GM19372 (cell line): ENCODE results near the gene SMPD2.
"Not testable (repeated sequence)": the region's sequence is repeated elsewhere in the genome, so short reads cannot be mapped to it uniquely, and the experiment has no call there.

Source experiments
- ATAC-seq: cut with Tn5 transposase; IDR thresholded peaks from one replicate; pipeline ENCODE4 v1.9.1; 2021; ENCODE audit warnings: mild to moderate bottlenecking, low read depth, moderate library complexity; ENCODE audit not compliant: unreplicated experiment

The SMPD2 gene

DNA sequence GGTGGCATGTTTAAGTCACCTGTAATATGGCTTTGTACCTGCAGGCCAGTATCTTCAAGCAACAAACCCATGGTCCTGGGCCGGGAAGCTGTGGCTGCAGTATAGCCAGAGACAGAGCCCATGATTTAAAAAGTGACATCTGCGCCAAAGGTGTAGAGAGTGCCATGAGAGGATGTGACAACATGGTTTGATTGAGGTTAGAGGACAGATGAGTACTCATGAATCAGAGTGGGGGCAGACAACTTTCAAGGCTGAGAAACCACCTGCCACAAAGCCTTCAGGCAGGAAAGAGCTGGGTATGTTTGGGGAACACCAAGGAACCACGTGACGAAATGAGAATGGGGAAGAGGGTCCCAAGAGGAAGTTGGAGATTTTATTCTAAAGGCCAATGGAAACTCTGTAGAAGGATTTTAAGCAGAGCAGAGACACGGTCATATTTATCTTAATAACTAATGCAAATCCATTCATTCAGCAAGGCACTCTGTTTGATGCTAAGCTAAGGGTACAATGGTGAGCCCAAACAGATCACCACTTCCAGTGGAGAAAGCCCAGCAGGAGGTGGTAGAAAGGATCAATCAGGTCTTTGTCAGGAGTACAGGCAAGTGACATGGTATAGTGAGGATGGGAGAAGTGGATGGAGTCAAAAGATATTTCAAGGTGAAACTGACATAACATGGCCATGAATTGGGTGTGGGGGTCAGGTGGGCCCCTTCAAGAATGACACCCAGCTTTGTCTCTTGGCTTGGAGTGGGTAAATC, 18.4 kb downstream of the SMPD2 start:
- ATAC-seq = peak; percentile 27

- no peak for ATAC-seq
Measured at GRCh38 chr6:109460161-109460829, 19.8 kb downstream of the SMPD2 start.

- ATAC-seq = not testable (repeated sequence)
Measured at GRCh38 chr6:109461205-109461604, 20.7 kb downstream of the SMPD2 start.

DNA sequence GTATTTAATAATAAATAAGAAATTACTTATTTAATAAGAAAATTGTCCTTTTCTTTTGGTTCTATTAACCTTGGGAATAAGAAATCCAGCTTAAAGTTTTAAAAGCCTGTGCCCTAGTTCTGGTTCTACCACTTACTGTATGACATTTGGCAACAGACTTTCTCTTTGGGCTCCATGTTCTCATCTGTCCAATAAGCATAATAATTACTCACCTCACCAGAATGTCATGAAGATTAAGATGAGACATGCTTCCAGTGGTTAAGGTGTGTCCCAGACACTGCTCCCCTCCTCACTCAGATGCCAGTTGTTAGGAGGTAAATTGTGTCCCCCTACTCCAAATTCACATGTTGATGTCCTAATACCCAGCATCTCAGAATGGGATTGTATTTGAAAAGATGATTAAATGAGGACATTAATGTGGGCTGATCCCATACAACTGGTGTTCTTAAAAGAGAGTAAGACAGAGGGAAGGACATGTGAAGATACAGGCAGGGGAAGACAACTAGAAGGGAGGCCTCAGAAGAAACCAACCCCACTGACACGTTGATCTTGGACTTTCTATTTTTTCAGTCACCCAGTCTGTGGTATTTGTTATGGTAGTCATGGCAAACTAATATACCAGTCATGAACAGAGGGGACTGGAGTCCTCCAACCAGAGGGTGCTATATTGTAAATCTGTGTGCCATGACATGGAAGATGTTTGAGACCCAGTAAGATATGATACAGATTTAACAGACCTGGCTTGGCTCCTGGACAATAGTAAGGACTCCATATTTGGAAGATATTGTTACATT, 21.4 kb downstream of the SMPD2 start:
- ATAC-seq = no peak

GRCh38 chr6:109465772-109466171, 25.2 kb downstream of the SMPD2 start:
- no peak for ATAC-seq

DNA sequence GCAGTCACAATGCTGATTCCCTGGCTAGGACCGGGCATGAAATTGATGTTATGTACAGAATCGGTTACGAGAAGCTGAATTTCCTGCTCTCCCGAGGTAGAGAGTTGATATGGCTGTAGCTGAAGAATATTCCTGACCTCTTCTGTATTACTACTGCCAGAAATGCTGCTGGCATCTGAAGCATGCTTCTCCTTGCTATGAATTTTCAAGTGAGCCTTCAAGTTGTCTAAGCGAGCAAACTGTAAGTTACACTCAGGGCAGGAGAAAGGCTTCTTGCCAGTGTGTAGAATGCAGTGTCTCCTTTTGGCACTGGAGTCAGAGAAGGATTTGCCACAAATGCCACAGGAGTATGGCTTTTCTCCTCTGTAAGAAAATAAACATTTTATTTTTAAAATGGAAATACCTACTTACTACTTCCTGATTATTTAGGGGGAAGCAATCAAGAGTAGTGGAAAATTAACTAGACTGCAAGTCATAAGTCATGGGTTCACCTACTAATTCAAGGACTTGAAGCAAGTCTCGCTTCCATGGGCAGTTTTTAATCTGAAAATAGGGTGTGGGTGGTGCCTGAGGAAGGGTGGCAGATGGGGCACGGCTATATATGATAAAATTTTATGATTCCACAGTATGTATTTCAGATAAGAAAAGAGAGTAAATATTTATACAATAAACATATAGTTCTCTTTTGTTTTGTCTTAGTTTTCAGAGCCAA, 25.8 kb downstream of the SMPD2 start:
- no peak for ATAC-seq

DNA sequence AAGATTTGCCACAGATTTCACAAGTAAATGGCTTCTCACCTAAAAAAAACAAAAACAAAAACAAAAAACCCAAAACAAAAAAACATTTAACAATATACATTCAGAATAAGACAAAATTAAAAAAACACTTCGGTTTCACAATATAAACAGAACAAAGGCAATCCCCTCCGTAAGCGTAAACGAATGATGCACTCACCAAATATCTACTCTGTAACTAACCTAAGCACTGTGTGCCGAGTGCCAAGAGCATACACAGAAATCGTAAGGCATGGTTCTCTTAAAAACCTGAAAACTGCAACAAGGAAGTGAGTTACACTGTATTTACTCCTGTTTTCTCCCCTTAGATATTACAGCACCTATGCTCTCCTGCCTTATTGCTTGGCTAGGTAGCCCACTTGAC, 27.2 kb downstream of the SMPD2 start:
- ATAC-seq = no peak

- no peak for ATAC-seq
Measured at GRCh38 chr6:109469591-109470189, 29.2 kb downstream of the SMPD2 start.

DNA sequence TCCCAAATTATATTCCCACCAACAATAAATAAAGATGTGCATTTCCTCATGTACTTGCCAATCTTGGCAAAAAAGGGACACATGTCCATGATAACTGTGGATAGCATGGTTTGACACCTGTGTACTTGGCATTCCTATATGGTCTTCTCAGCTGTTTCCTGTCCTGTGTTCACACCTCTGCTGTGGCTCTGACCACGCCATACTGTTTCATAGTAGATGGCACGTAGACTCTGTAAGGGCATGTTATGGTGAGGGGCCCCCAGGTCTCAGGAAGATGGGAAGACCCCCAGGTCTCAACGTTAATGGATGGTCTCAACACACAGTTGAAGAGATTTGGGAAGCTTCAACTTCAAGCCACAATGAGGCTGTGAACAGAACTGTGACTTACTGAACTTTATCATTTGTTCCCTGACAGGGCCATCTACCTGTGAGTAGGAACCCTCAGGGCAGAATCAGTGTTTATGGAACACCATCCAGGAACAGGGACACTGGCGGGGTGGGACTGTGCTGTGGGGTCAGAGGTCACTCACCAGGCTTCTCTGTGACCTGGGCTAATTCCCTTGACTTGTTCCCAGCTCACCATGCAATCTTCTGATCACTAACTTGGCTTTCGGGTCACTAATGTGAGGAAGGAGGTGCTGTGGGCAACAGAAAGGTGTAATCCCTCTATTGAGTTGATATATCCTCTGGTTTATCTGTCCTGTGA, 30.7 kb downstream of the SMPD2 start:
- ATAC-seq = no peak

DNA sequence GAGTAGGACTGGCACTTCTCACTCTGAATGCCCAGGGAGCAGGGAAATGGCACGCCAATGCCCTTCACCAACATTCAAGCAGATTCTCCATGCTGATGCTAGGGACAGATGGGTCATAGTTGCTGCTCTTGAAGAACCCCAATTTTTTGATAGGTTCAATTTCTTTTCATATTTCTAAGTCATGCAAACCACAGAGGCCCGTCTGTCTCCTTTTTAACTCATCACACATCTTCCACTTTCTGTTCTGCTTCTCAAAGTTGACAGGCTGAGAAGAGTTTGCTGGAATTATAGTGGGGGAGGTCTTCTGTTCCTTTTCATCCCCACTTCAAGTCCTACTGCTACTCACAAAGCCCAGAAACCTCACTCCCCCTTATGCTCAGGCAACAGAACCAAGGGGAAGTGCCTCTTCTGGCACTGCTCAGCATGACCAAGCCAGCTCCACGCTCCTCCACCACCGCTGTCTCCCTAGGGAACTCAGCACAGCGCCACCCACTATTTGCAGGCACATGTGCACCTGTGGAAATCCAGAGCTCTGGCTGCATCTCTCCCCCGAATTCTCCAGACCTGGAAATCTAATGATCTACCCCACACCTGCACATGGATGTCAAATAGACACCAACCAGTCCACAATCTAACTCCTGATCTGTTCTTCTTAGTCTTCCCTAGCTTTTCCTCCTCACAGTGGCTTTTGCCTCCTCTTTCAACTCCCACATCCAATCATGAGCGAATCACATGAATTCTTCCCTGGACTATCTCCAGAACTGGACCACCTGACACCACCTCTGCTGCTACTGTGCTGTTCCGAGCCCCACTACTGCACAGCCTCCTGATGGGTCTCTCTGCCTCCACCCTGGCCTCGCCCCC, 31.8 kb downstream of the SMPD2 start:
- peak; percentile 46 for ATAC-seq

DNA sequence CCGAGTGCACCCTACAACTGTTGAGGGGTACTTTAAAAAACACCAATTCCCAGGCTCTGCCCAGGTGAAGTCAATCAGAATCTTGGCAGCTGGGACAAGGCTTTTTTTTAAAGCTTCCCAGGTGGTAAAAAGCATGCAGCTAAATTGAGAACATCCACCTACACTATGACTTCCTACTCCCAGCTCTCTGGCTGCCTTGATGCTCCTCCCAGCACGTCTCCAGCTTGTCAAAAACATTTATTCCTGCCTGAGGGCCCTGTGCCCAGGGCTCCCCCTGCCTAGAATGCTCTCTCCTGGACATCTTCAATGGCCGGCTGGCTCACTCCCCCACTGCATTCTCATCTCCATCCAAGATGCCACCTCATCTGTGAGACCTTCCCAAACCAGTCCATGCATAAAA, 32.6 kb downstream of the SMPD2 start:
- ATAC-seq = no peak

DNA sequence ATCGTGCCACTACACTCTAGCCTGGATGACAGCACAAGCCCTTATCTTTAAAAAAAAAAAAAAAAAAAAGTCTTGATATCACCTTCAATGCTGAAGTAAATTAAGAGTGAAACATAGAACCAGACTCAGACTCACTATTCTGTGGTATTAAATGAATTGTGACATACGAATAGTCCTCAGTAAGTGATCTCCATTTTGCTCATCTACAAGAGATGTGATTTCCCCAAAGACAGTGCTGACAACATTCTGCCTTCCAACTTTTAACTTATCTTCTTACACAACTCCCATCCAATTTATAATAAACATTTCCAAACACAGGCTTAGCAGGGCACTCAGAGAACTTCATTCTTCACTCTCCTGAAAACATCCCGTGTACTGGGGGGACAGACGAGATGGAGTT, 34.5 kb downstream of the SMPD2 start:
- ATAC-seq = no peak

DNA sequence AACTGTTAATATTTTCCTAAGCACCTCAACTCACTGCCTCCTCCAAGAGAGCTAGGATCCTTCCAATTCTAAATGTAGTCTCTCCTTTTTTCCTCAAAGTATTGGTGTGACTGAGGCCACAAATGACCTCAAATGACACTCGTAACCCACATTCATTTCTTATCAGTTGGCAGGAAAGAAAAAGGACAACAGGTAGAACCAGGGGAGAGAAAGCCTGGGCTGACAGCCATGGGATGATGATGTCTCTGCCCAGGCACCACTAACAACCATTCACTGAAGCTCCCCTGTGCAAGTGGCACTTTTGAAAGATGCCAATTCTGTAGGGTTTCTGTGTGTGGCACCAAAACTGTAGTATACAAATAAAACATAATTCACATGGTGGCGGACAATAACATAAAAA, 35.1 kb downstream of the SMPD2 start:
- ATAC-seq = no peak

DNA sequence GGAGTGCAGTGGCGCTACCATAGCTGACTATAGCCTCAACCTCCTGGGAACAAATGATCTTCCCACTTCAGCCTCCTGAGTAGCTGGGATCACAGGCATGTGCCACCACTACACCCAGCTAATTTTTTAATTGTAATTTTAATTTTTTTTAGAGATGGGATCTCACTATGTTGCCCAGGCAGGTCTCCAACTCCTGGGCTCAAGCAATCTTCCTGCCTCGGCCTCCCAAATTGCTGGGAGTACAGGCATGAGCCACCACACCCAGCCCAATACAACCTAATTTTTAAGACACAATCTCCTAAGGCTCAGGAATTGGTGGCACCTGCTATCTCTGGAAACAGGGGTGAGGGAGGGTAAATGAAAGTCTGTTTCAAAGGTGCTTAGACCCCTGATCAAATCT, 36.7 kb downstream of the SMPD2 start:
- ATAC-seq = no peak

DNA sequence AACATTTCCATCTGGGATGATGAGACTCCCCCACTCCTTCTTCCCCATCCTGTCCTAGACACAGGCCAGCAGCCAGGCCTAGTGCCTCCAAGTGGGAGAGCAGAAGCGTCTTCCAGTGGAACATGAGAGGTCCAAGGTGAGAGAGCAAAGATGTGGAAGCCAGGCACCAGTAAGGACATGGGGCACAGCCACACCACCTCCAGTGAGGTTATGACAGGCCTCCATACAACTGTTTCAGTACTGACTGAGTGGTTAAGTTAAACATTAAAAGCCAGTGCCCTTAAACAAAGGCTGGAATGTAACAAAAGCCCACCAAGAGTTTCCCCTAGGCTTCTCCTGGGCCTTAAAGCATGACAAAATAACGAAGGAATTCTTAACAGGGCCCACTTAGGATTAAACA, 37.2 kb downstream of the SMPD2 start:
- peak; percentile 40 for ATAC-seq

GRCh38 chr6:109478222-109478805, 37.8 kb downstream of the SMPD2 start:
- no peak for ATAC-seq

- no peak for ATAC-seq
Measured at GRCh38 chr6:109478841-109479624, 38.5 kb downstream of the SMPD2 start.

- no peak for ATAC-seq
Measured at GRCh38 chr6:109480993-109481480, 40.5 kb downstream of the SMPD2 start.
